Thoracic aorta (tissue), 2 donors: ENCODE results near the gene SULF2. TPM values are rescaled to one million over a fixed set of nuclear protein-coding genes. Genes with fewer than 3 reads are reported as not detected.

Experiments
- ATAC-seq: fragments of 150-250 bp; one replicate; pipeline ENCODE4 v1.8.0; 2017; ENCODE audit warnings: low read depth; ENCODE audit not compliant: insufficient number of reproducible peaks, low FRiP score
- DNase-seq: peaks from one replicate; pipeline ENCODE4 v3.0.0-alpha.2; 2020; ENCODE audit warnings: low spot score
- H3K27ac ChIP-seq, 2 donors: fragments of 200-600 bp; sonication (generic); 1 replicate in 1 of 2; 2 replicates in 1 of 2; pipeline ENCODE4 v1.5.1; 2016; ENCODE audit warnings: mild to moderate bottlenecking in 2 of 2, moderate library complexity in 2 of 2
- H3K27me3 ChIP-seq: fragments of 200-600 bp; sonication (generic); replicated peaks from 2 replicates; pipeline ENCODE4 v1.6.0; 2016; ENCODE audit warnings: mild to moderate bottlenecking; ENCODE audit not compliant: insufficient read depth
- H3K36me3 ChIP-seq: fragments of 200-600 bp; sonication (generic); one replicate; pipeline ENCODE4 v1.5.1; 2016
- H3K4me1 ChIP-seq, 2 donors: fragments of 200-600 bp; sonication (generic); 1 replicate in 1 of 2; 2 replicates in 1 of 2; pipeline versions ENCODE4 v1.5.1 to v1.6.0; 2016; ENCODE audit warnings: low read depth in 2 of 2, mild to moderate bottlenecking in 1 of 2; ENCODE audit not compliant: control insufficient read depth in 1 of 2
- H3K4me3 ChIP-seq: fragments of 200-600 bp; sonication (generic); 2 replicates; pipeline ENCODE4 v1.5.1; 2016; ENCODE audit warnings: mild to moderate bottlenecking
- H3K9me3 ChIP-seq: fragments of 200-600 bp; sonication (generic); 2 replicates; pipeline ENCODE4 v1.5.1; 2016
- CTCF ChIP-seq: fragments of 200-600 bp; sonication (generic); IDR thresholded peaks from one replicate; pipeline ENCODE4 v1.5.1; 2019; ENCODE audit warnings: antibody characterized with exemption
- total RNA-seq, 2 donors: library from RNA; depleted of rRNA; stranded (reverse); fragments of >200 nt; gene quantifications; one replicate each; pipeline versions ENCODE4 v1.1.0 to v1.2.3, GENCODE V29; 2016

The SULF2 gene
- total RNA-seq, 2 donors from 2014 or later = 39.0 to 53.9 TPM

GRCh38 chr20:47790580-47790965, 5.3 kb upstream of the SULF2 start:
- no peak for DNase-seq
- H3K9me3 ChIP-seq = no peaks in the 10 kb centered on the region
- no peaks in the 10 kb centered on the region for H3K27me3 ChIP-seq
- no peak overlapping the region for H3K4me3 ChIP-seq
- H3K27ac ChIP-seq = no peak overlapping the region
- ATAC-seq = no peak
- H3K4me1 ChIP-seq = peaks cover 3 to 28% of the 10 kb centered on the region in 2 donors
- no peak for TF ChIP-seq CTCF
- no peaks in the 10 kb centered on the region for H3K36me3 ChIP-seq

- ATAC-seq = no peak
These were observed 4.7 kb upstream of the SULF2 start for GRCh38 chr20:47789764-47790579.

GRCh38 chr20:47789081-47789763, 3.9 kb upstream of the SULF2 start:
- TF ChIP-seq CTCF = no peak
- ATAC-seq = no peak
- Histone ChIP-seq H3K9me3 (no peaks in the 10 kb centered on the region), H3K4me3 (no peak overlapping the region), H3K36me3 (no peaks in the 10 kb centered on the region), H3K27ac (no peak overlapping the region), H3K27me3 (no peaks in the 10 kb centered on the region), H3K4me1 (peaks cover 5 to 20% of the 10 kb centered on the region in 2 donors)
- DNase-seq = no peak

More at GRCh38 chr20:47789764-47790579, 4.7 kb upstream of the SULF2 start:
- H3K4me1 ChIP-seq = peaks cover 3 to 22% of the 10 kb centered on the region in 2 donors
- H3K4me3 ChIP-seq = no peak overlapping the region
- no peak for DNase-seq
- no peaks in the 10 kb centered on the region for H3K27me3 ChIP-seq
- H3K27ac ChIP-seq = no peak overlapping the region
- H3K36me3 ChIP-seq = no peaks in the 10 kb centered on the region
- no peaks in the 10 kb centered on the region for H3K9me3 ChIP-seq
- no peak for TF ChIP-seq CTCF

GRCh38 chr20:47788741-47789080, 3.4 kb upstream of the SULF2 start:
- ATAC-seq (no peak), DNase-seq (no peak)
- Histone ChIP-seq H3K4me3 (no peak overlapping the region), H3K9me3 (no peaks in the 10 kb centered on the region), H3K4me1 (peaks cover 9 to 25% of the 10 kb centered on the region in 2 donors), H3K27ac (no peak overlapping the region), H3K27me3 (no peaks in the 10 kb centered on the region), H3K36me3 (no peaks in the 10 kb centered on the region)
- TF ChIP-seq CTCF = no peak

- no peak for DNase-seq
- H3K27me3 ChIP-seq = no peaks in the 10 kb centered on the region
- no peaks in the 10 kb centered on the region for H3K36me3 ChIP-seq
- peak overlapping the region in 1 of 2 donors; percentile 63 for H3K27ac ChIP-seq
- no peaks in the 10 kb centered on the region for H3K9me3 ChIP-seq
- peaks cover 9 to 18% of the 10 kb centered on the region in 2 donors for H3K4me1 ChIP-seq
- ATAC-seq = no peak
- peak overlapping the region; percentile 69 for H3K4me3 ChIP-seq
- peak; percentile 11 for TF ChIP-seq CTCF
These were observed 1.5 kb upstream of the SULF2 start for GRCh38 chr20:47786765-47787107.
